Activated naive CD4-positive, alpha-beta T cell treated with anti-CD3 and anti-CD28 coated beads, Interleukin-2, amount 10 ng/mL, durations not matched to agents 7 days and 5 days (primary cell): ENCODE measurements around the gene HCFC1.
"Not testable (repeated sequence)": the region's sequence is repeated elsewhere in the genome, so short reads cannot be mapped to it uniquely, and the experiment has no call there.

Experiments used
- CTCF ChIA-PET: fragments of 350-600 bp; sonication (Branson Sonifier 250); formaldehyde crosslinking; loops from one replicate; lab custom pipeline; 2021; ENCODE audit warnings: antibody characterized with exemption; lab: Charles Lee
- DNase-seq: peaks from one replicate; pipeline ENCODE4 v3.0.0-alpha.2; 2020
- H3K27ac Mint-ChIP-seq: one replicate; pipeline ENCODE4 v1.8.0; 2021; ENCODE audit warnings: mild to moderate bottlenecking, moderate library complexity, mixed read lengths
- H3K27me3 Mint-ChIP-seq: one replicate; pipeline ENCODE4 v1.8.0; 2021; ENCODE audit warnings: mild to moderate bottlenecking, mixed read lengths
- H3K36me3 Mint-ChIP-seq: one replicate; pipeline ENCODE4 v1.8.0; 2021; ENCODE audit warnings: mixed read lengths
- H3K4me1 Mint-ChIP-seq: one replicate; pipeline ENCODE4 v1.8.0; 2021; ENCODE audit warnings: mixed read lengths
- H3K4me3 Mint-ChIP-seq: one replicate; pipeline ENCODE4 v1.8.0; 2021; ENCODE audit warnings: mild to moderate bottlenecking, moderate library complexity, mixed read lengths
- H3K9me3 Mint-ChIP-seq: one replicate; pipeline ENCODE4 v1.8.0; 2021; ENCODE audit warnings: mixed read lengths

HCFC1 gene

DNA sequence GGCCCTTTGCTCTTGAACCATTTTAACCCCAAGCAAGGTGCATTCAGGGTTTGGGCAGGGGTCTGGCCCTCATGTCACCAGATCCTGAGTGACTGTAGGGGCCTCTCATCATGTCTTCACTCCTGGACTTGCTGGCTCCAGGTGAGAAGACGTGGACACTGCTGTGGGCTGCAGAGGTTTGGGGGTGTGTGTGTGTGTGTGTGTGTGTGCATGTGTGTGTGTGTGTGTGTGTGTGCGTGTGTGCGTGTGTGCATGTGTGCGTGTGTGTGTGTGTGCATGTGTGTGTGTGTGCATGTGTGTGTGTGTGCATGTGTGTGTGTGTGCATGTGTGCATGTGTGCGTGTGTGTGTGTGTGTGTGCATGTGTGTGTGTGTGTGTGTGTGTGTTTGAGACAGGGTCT is 22.8 kb upstream of the HCFC1 start:
- CTCF ChIA-PET, H3K36me3 Mint-ChIP-seq, H3K9me3 Mint-ChIP-seq, H3K27ac Mint-ChIP-seq, H3K27me3 Mint-ChIP-seq, H3K4me3 Mint-ChIP-seq, DNase-seq: not testable (repeated sequence)
- H3K4me1 Mint-ChIP-seq: peaks cover 15% of the 10 kb centered on the region

- DNase-seq: no peak
- peaks cover 18% of the 10 kb centered on the region for H3K4me1 Mint-ChIP-seq
- H3K9me3 Mint-ChIP-seq: no peaks in the 10 kb centered on the region
- H3K4me3 Mint-ChIP-seq: no peak overlapping the region
- no peaks in the 10 kb centered on the region for H3K27me3 Mint-ChIP-seq
- CTCF ChIA-PET: no interaction called here
- H3K27ac Mint-ChIP-seq: no peak overlapping the region
- no peaks in the 10 kb centered on the region for H3K36me3 Mint-ChIP-seq
Observed at GRCh38 chrX:153993978-153994377, 22.4 kb upstream of the HCFC1 start.

GRCh38 chrX:153993079-153993478 is 21.5 kb upstream of the HCFC1 start:
- H3K36me3 Mint-ChIP-seq: no peaks in the 10 kb centered on the region
- peaks cover 22% of the 10 kb centered on the region for H3K4me1 Mint-ChIP-seq
- H3K4me3 Mint-ChIP-seq: no peak overlapping the region
- H3K27ac Mint-ChIP-seq: no peak overlapping the region
- DNase-seq: no peak
- CTCF ChIA-PET: no interaction called here
- H3K9me3 Mint-ChIP-seq: no peaks in the 10 kb centered on the region
- H3K27me3 Mint-ChIP-seq: no peaks in the 10 kb centered on the region

- Mint-ChIP-seq H3K27ac (no peak overlapping the region), H3K27me3 (no peaks in the 10 kb centered on the region), H3K4me1 (peaks cover 23% of the 10 kb centered on the region), H3K9me3 (no peaks in the 10 kb centered on the region), H3K4me3 (no peak overlapping the region), H3K36me3 (no peaks in the 10 kb centered on the region)
- no peak for DNase-seq
- CTCF ChIA-PET: no interaction called here
Observed at GRCh38 chrX:153992180-153992579, 20.6 kb upstream of the HCFC1 start.

DNA sequence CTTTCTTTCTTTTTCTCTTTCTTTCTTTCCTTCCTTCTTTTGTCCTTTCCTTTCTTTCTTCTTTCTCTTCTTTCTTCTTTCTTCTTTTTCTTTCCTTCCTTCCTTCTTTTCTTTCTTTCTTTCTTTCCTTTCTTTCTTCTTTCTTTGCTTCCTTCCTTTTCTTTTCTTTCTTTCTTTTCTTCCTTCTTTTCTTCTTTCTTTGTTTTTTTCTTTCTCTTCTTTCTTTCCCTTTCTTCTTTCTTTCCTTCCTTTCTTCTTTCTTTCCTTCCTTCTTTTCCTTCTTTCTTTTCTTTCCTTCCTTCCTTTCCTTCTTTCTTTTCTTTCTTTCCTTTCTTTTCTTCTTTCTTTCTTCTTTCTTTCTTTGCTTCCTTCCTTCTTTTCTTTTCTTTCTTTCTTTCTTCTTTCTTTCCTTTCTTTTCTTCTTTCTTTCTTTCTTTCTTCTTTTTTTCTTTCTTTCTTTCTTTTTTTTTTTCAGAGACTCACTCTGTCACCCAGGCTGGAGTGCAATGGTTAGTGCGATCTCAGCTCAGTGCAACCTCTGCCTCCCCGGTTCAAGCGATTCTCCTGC is 19.5 kb upstream of the HCFC1 start:
- H3K4me1 Mint-ChIP-seq: peaks cover 28% of the 10 kb centered on the region
- no peak overlapping the region for H3K4me3 Mint-ChIP-seq
- no peak for DNase-seq
- CTCF ChIA-PET: no interaction called here
- H3K9me3 Mint-ChIP-seq: no peaks in the 10 kb centered on the region
- H3K27ac Mint-ChIP-seq: peak overlapping the region; percentile 76
- no peaks in the 10 kb centered on the region for H3K36me3 Mint-ChIP-seq
- no peaks in the 10 kb centered on the region for H3K27me3 Mint-ChIP-seq

DNA sequence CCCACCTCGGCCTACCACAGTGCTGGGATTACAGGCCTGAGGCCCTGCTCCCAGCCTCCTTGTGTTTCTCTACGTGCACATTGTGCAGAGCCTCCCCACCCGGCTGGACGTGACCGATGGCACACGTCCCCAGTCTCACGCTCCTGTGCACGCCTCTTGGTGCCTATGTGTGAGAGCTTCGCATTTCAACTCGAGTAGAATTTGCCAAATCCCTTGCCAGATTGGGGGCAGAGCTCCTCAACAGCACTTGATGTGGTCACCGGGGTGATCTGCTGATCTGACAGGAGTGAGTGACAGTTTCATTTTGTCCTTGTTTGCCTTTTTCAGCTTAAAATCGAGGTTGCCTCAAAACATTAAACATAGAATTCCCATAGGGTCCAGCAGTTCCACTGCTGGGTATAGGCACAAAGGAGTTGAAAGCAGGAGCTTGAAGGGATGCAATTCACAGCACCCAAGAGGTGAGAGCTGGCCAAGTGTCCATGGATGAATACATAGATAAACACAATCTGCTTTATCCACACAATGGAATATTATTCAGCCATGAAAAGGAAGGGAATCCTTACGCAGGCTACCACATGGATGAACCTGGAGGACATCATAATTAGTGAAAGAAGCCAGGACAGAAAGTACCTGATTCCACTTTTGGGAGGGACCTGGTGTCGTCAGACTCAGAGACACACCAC is 18.5 kb upstream of the HCFC1 start:
- no peak overlapping the region for H3K4me3 Mint-ChIP-seq
- no peaks in the 10 kb centered on the region for H3K9me3 Mint-ChIP-seq
- DNase-seq: peak; percentile 52
- H3K27me3 Mint-ChIP-seq: no peaks in the 10 kb centered on the region
- H3K36me3 Mint-ChIP-seq: no peaks in the 10 kb centered on the region
- peaks cover 35% of the 10 kb centered on the region for H3K4me1 Mint-ChIP-seq
- CTCF ChIA-PET: interaction anchor here (1.6 kb wide), 1 partner anchor 24 kb away, joined by 3 read pairs; no protein-coding TSS in a partner anchor
- peak overlapping the region; percentile 86 for H3K27ac Mint-ChIP-seq

GRCh38 chrX:153988493-153988892 is 16.9 kb upstream of the HCFC1 start:
- no peak for DNase-seq
- Mint-ChIP-seq H3K4me3 (no peak overlapping the region), H3K36me3 (no peaks in the 10 kb centered on the region), H3K27ac (peak overlapping the region; percentile 58), H3K27me3 (no peaks in the 10 kb centered on the region), H3K9me3 (no peaks in the 10 kb centered on the region), H3K4me1 (peaks cover 51% of the 10 kb centered on the region)
- CTCF ChIA-PET: no interaction called here

DNA sequence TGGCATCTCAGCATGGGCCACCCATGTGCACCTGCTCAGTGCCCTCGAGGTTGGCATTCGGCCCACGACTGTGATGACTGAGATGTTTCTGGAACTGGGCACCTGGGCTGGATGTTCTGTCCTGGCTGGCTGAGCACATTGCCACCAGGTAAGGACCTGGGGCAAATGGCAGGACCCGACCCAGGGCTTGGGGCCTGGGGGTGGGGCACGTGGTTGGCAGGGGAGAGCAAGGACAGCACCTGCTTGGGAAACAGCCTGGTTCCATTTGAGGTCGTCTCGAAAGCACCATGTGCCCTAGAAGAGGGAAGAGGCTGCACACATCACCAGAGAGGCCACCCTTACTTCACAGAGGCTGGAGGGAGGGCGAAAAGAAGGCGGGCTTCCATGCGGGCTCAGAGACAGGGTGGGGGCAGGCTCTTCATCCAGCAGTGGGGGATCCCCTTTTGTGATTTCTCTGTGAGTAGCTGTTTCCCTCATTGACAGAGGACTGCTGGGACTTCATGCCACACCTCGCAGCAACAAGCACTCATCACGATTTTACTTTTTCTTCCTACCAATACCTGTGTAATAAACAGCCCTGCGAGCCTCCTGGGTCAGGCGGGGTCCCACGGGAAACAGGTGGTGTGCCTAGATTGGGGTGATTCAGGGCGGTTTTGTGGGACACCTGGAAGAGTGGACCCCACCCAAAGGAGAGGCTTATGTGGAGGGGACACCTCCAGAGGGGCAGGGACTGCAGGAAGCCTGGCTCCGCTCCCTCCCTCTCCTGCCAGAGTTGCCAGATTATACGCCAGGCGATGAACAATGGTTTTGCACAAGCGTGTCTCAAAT is 12.9 kb upstream of the HCFC1 start:
- Mint-ChIP-seq H3K4me3 (peak overlapping the region; percentile 76), H3K4me1 (peaks cover 72% of the 10 kb centered on the region)

GRCh38 chrX:153983321-153983801 is 11.7 kb upstream of the HCFC1 start:
- Mint-ChIP-seq H3K27me3 (no peaks in the 10 kb centered on the region), H3K4me1 (peaks cover 66% of the 10 kb centered on the region), H3K27ac (peak overlapping the region; percentile 99), H3K4me3 (peak overlapping the region; percentile 47), H3K9me3 (no peaks in the 10 kb centered on the region), H3K36me3 (peaks cover 8% of the 10 kb centered on the region)
- DNase-seq: no peak
- CTCF ChIA-PET: no interaction called here

More for the DNA sequence above, 12.9 kb upstream of the HCFC1 start:
- Mint-ChIP-seq H3K36me3 (peaks cover 8% of the 10 kb centered on the region), H3K27me3 (no peaks in the 10 kb centered on the region), H3K27ac (peak overlapping the region; percentile 99), H3K9me3 (no peaks in the 10 kb centered on the region)
- CTCF ChIA-PET: interaction anchor here (0.8 kb wide), 1 partner anchor 11 kb away, joined by 3 read pairs; no protein-coding TSS in a partner anchor
- peak; percentile 59 for DNase-seq

- H3K36me3 Mint-ChIP-seq: peaks cover 8% of the 10 kb centered on the region
- CTCF ChIA-PET: interaction anchor here (0.7 to 1.6 kb wide), 2 partner anchors 11 to 37 kb away, joined by 4 read pairs; partner anchors contain the start of gene HCFC1
- DNase-seq: peak; percentile 80
- peaks cover 61% of the 10 kb centered on the region for H3K4me1 Mint-ChIP-seq
- peak overlapping the region; percentile 99 for H3K27ac Mint-ChIP-seq
- no peaks in the 10 kb centered on the region for H3K9me3 Mint-ChIP-seq
- H3K27me3 Mint-ChIP-seq: no peaks in the 10 kb centered on the region
- H3K4me3 Mint-ChIP-seq: peak overlapping the region; percentile 49
Observed at GRCh38 chrX:153981771-153982533, 10.3 kb upstream of the HCFC1 start.

DNA sequence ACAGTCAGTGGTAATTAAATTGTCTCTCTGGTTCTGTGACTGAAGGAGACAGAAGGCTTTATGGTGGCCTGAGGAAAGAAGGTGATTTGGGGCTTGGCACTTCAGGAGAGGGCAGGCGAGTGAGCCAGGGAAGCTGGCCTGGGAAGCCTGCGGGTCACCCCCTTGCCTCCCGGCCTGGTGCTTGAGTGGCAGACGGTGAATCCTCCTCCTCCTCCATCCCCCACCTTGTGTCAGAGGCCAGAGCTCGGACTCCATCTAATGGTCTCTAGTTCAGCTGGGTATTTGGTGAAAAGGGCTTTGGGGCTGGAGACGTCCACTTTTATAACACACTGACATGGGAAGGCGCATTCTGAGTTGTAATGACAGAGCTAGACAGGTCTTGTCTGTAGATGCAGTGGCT is 9.6 kb upstream of the HCFC1 start:
- peak overlapping the region; percentile 99 for H3K27ac Mint-ChIP-seq
- H3K36me3 Mint-ChIP-seq: peaks cover 8% of the 10 kb centered on the region
- no peak for DNase-seq
- H3K9me3 Mint-ChIP-seq: no peaks in the 10 kb centered on the region
- CTCF ChIA-PET: interaction anchor here (0.7 to 1.6 kb wide), 2 partner anchors 10 to 38 kb away, joined by 4 read pairs; partner anchors contain the start of gene HCFC1
- H3K27me3 Mint-ChIP-seq: no peaks in the 10 kb centered on the region
- peaks cover 58% of the 10 kb centered on the region for H3K4me1 Mint-ChIP-seq
- H3K4me3 Mint-ChIP-seq: peak overlapping the region; percentile 49

- DNase-seq: peak; percentile 53
- peaks cover 55% of the 10 kb centered on the region for H3K4me1 Mint-ChIP-seq
- CTCF ChIA-PET: interaction anchor here (1.6 kb wide), 1 partner anchor 38 kb away, joined by 4 read pairs; no protein-coding TSS in a partner anchor
- peak overlapping the region; percentile 99 for H3K27ac Mint-ChIP-seq
- peak overlapping the region; percentile 66 for H3K4me3 Mint-ChIP-seq
- peaks cover 10% of the 10 kb centered on the region for H3K36me3 Mint-ChIP-seq
- not testable (repeated sequence) for H3K27me3 Mint-ChIP-seq, H3K9me3 Mint-ChIP-seq
Observed at GRCh38 chrX:153980394-153980793, 8.8 kb upstream of the HCFC1 start.

DNA sequence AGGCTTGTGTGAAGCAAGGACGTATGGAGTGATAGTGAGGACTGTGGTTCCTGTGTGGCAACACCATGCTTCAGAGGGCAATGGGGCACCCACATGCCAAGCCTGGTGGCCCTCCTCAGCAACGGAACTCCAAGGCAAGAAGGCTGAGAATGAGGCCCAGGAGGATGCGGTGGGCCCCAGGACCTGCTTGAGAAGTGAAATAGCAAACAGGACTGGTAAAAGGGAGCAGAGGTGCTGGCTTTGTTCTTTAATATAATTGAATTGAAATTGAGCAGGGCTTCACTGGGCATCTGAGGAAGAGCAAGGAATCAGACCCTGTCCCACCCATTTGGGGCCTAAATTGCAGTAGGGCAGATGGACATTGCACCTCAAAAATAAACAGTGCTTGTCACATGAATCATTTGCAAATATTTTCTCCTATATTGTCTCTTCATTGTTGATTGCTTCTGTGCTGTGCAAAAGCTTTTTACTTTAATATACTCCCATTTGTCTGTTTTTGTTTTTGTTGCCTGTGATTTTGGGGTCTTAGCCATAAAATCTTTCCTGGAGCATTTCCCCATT is 3.2 kb upstream of the HCFC1 start:
- peak overlapping the region; percentile 99 for H3K27ac Mint-ChIP-seq
- no peak for DNase-seq
- CTCF ChIA-PET: interaction anchor here (1.3 kb wide), 1 partner anchor 9 kb away, joined by 3 read pairs; no protein-coding TSS in a partner anchor
- H3K9me3 Mint-ChIP-seq: no peaks in the 10 kb centered on the region
- no peaks in the 10 kb centered on the region for H3K27me3 Mint-ChIP-seq
- peaks cover 10% of the 10 kb centered on the region for H3K36me3 Mint-ChIP-seq
- no peak overlapping the region for H3K4me3 Mint-ChIP-seq
- peaks cover 23% of the 10 kb centered on the region for H3K4me1 Mint-ChIP-seq
